Left ventricle myocardium superior (tissue), 1 donor: ENCODE measurements around the gene VSIG8. TPM values are rescaled to one million over a fixed set of nuclear protein-coding genes. Genes with fewer than 3 reads are reported as not detected.
A peak's percentile ranks its signal among the peaks of the same experiment; 100 is the strongest.
"Not testable (repeated sequence)": the region's sequence is repeated elsewhere in the genome, so short reads cannot be mapped to it uniquely, and the experiment has no call there.

Source experiments
- ATAC-seq: fragments of 200-7000 bp; cut with Tn5 transposase; one replicate; pipeline ENCODE4 v1.9.1; 2020; ENCODE audit warnings: mild to moderate bottlenecking, moderate library complexity
- DNase-seq: peaks from one replicate; pipeline ENCODE4 v3.0.0-alpha.2; 2020
- intact Hi-C: fragments of 100-400 bp; cut with micrococcal nuclease; formaldehyde crosslinking; loops from one replicate; pipeline ENCODE4 v1.11.0; 2022
- long read RNA-seq: library from polyadenylated mRNA; unstranded; transcript quantifications from one replicate; pipeline ENCODE4 v2.0.0, GENCODE V29; 2021
- total RNA-seq: library from RNA; stranded (reverse); fragmentation: NEBNext Ultra II Directional; extraction: Animal tissue kit (Norgen Biotek cat#: 25700); gene quantifications from one replicate; pipeline ENCODE4 v1.2.1, GENCODE V29; 2021
- donor health status: DM: no; HTN: yes; CAD: no; lungs with severe emphysema.

Gene VSIG8
- total RNA-seq, result not detected
- long read RNA-seq, result 0 reads

- DNase-seq (no peak), ATAC-seq (no peak)
- intact Hi-C loops, result no loop called here
Measured at GRCh38 chr1:159862557-159862956, at the start of gene VSIG8. VSIG8 (minus strand) TSS chr1:159862657; CDS start chr1:159862521, 136 bp downstream.

GRCh38 chr1:159911326-159912070, 49.0 kb upstream of the VSIG8 start:
- intact Hi-C loops, result no loop called here
- no peak for DNase-seq
- no peak for ATAC-seq

GRCh38 chr1:159908031-159908940, 45.8 kb upstream of the VSIG8 start:
- ATAC-seq, result no peak
- intact Hi-C loops, result no loop called here
- no peak for DNase-seq

GRCh38 chr1:159906960-159907359, 44.5 kb upstream of the VSIG8 start:
- no peak for DNase-seq

GRCh38 chr1:159904036-159904435, 41.6 kb upstream of the VSIG8 start:
- DNase-seq, intact Hi-C loops, ATAC-seq: not testable (repeated sequence)

More at GRCh38 chr1:159906960-159907359, 44.5 kb upstream of the VSIG8 start:
- intact Hi-C loops, result no loop called here
- ATAC-seq, result no peak

GRCh38 chr1:159902541-159902940, 40.1 kb upstream of the VSIG8 start:
- intact Hi-C loops, result no loop called here
- DNase-seq (no peak), ATAC-seq (no peak)

- intact Hi-C loops, result no loop called here
- no peak for DNase-seq
- no peak for ATAC-seq
Measured at GRCh38 chr1:159900755-159901360, 38.4 kb upstream of the VSIG8 start.

- DNase-seq (peak; percentile 87), ATAC-seq (peak; percentile 93)
- intact Hi-C loops, result no loop called here
Measured at GRCh38 chr1:159900086-159900680, 37.7 kb upstream of the VSIG8 start, which contains the start of gene CFAP45. CFAP45 (minus strand) TSS chr1:159900165; CDS start chr1:159900098, 67 bp downstream.

- DNase-seq, ATAC-seq, intact Hi-C loops: not testable (repeated sequence)
Measured at GRCh38 chr1:159899634-159900033, 37.2 kb upstream of the VSIG8 start.

GRCh38 chr1:159898527-159898926, 36.1 kb upstream of the VSIG8 start:
- ATAC-seq (no peak), DNase-seq (no peak)
- intact Hi-C loops, result no loop called here

- intact Hi-C loops, result no loop called here
- no peak for ATAC-seq
- no peak for DNase-seq
Measured at GRCh38 chr1:159897962-159898361, 35.5 kb upstream of the VSIG8 start.

- ATAC-seq (no peak), DNase-seq (no peak)
- intact Hi-C loops, result no loop called here
Measured at GRCh38 chr1:159896546-159896930, 34.1 kb upstream of the VSIG8 start.

- peak; percentile 52 for ATAC-seq
- DNase-seq, result no peak
- intact Hi-C loops, result no loop called here
Measured at GRCh38 chr1:159895836-159896545, 33.5 kb upstream of the VSIG8 start.

GRCh38 chr1:159895286-159895685, 32.8 kb upstream of the VSIG8 start:
- DNase-seq (no peak), ATAC-seq (no peak)
- intact Hi-C loops, result no loop called here

- intact Hi-C loops, result loop anchor here (5.0 kb wide), 1 partner anchor 96 kb away; no protein-coding TSS in a partner anchor
- no peak for DNase-seq
- no peak for ATAC-seq
Measured at GRCh38 chr1:159892944-159893343, 30.5 kb upstream of the VSIG8 start.

- intact Hi-C loops, result loop anchor here (5.0 kb wide), 1 partner anchor 94 kb away; no protein-coding TSS in a partner anchor
- DNase-seq (peak; percentile 87), ATAC-seq (peak; percentile 90)
Measured at GRCh38 chr1:159891275-159892157, 29.1 kb upstream of the VSIG8 start.

GRCh38 chr1:159890390-159890789, 27.9 kb upstream of the VSIG8 start:
- intact Hi-C loops, result loop anchor here (5.0 kb wide), 1 partner anchor 93 kb away; no protein-coding TSS in a partner anchor
- DNase-seq, result no peak
- ATAC-seq, result no peak
